ENCODE results near the gene NYNRIN.
"Not testable (repeated sequence)": the region's sequence is repeated elsewhere in the genome, so short reads cannot be mapped to it uniquely, and the experiment has no call there.

The NYNRIN gene

GRCh38 chr14:24443053-24443665, 44.4 kb downstream of the NYNRIN start:
- DNase-seq (ENCODE audit: low read depth in 2 of 2, low spot score in 1 of 2) = no peak

- not testable (repeated sequence) for DNase-seq (ENCODE audit: low read depth in 2 of 2, low spot score in 1 of 2)
Measured at GRCh38 chr14:24450828-24451227, 52.0 kb downstream of the NYNRIN start.

GRCh38 chr14:24456980-24457379, 58.2 kb downstream of the NYNRIN start:
- DNase-seq (ENCODE audit: low read depth in 2 of 2, low spot score in 1 of 2) = no peak

- no peak for DNase-seq (ENCODE audit: low read depth in 2 of 2, low spot score in 1 of 2)
Measured at GRCh38 chr14:24458736-24459135, 59.9 kb downstream of the NYNRIN start.

- DNase-seq (ENCODE audit: low read depth in 2 of 2, low spot score in 1 of 2) = no peak
Measured at GRCh38 chr14:24459331-24459730, 60.5 kb downstream of the NYNRIN start.

GRCh38 chr14:24461336-24461735, 62.5 kb downstream of the NYNRIN start:
- DNase-seq (ENCODE audit: low read depth in 2 of 2, low spot score in 1 of 2) = no peak

- no peak for DNase-seq (ENCODE audit: low read depth in 2 of 2, low spot score in 1 of 2)
Measured at GRCh38 chr14:24463017-24463883, 64.4 kb downstream of the NYNRIN start.

- DNase-seq (ENCODE audit: low read depth in 2 of 2, low spot score in 1 of 2) = no peak
Measured at GRCh38 chr14:24463884-24464785, 65.3 kb downstream of the NYNRIN start.

- no peak for DNase-seq (ENCODE audit: low read depth in 2 of 2, low spot score in 1 of 2)
Measured at GRCh38 chr14:24465368-24465767, 66.6 kb downstream of the NYNRIN start.

- no peak for DNase-seq (ENCODE audit: low read depth in 2 of 2, low spot score in 1 of 2)
Measured at GRCh38 chr14:24465805-24466204, 67.0 kb downstream of the NYNRIN start.

All from stimulated activated CD8-positive, alpha-beta memory T cell treated with anti-CD3 and anti-CD28 coated beads, Interleukin-4, amount 100 ng/mL, for 4 hours (primary cell).